ENCODE data around the gene ARFGEF2.

ARFGEF2 gene

GRCh38 chr20:48906221-48906877 lies 15.2 kb upstream of the ARFGEF2 start:
- H4K20me1 ChIP-seq (ENCODE audit: insufficient read depth, low read length) = no peaks in the 10 kb centered on the region
- H3K4me3 ChIP-seq (ENCODE audit: low read depth in 1 of 2, low read length in 2 of 2) = no peak overlapping the region
- no peak overlapping the region for H3K27ac ChIP-seq (ENCODE audit: low read length)
- H3K9ac ChIP-seq (ENCODE audit: low read depth, low read length) = no peak overlapping the region
- H3K27me3 ChIP-seq (ENCODE audit: insufficient read depth, low read length, poor library complexity) = no peaks in the 10 kb centered on the region
- ATAC-seq (ENCODE audit: insufficient read depth, low read depth) (no peak), DNase-seq (no peak)
- H3K4me2 ChIP-seq (ENCODE audit: insufficient read depth, low read length) = no peak overlapping the region
- no peak overlapping the region for H2AFZ ChIP-seq (ENCODE audit: low read depth, low read length)
- TF ChIP-seq CTCF (IDR thresholded peaks at IDR 0.05; ENCODE audit: borderline replicate concordance, extremely low read depth, low read length, poor library complexity, severe bottlenecking) (no peak), EZH2 (IDR thresholded peaks at IDR 0.05; ENCODE audit: borderline replicate concordance, low read depth, low read length, severe bottlenecking) (no peak)
- H3K36me3 ChIP-seq (ENCODE audit: insufficient read depth, low read length) = no peaks in the 10 kb centered on the region
- H3K4me1 ChIP-seq (ENCODE audit: insufficient read depth, low read length) = no peaks in the 10 kb centered on the region
- H3K79me2 ChIP-seq (ENCODE audit: insufficient read depth, low read length) = no peaks in the 10 kb centered on the region
- H3K9me3 ChIP-seq (ENCODE audit: insufficient read depth, low read length, severe bottlenecking) = no peaks in the 10 kb centered on the region

- DNase-seq (no peak), ATAC-seq (ENCODE audit: insufficient read depth, low read depth) (no peak)
- no peaks in the 10 kb centered on the region for H3K27me3 ChIP-seq (ENCODE audit: insufficient read depth, low read length, poor library complexity)
- no peaks in the 10 kb centered on the region for H3K4me1 ChIP-seq (ENCODE audit: insufficient read depth, low read length)
- no peak overlapping the region for H3K9ac ChIP-seq (ENCODE audit: low read depth, low read length)
- no peak overlapping the region for H3K27ac ChIP-seq (ENCODE audit: low read length)
- no peaks in the 10 kb centered on the region for H4K20me1 ChIP-seq (ENCODE audit: insufficient read depth, low read length)
- TF ChIP-seq CTCF (IDR thresholded peaks at IDR 0.05; ENCODE audit: borderline replicate concordance, extremely low read depth, low read length, poor library complexity, severe bottlenecking) (no peak), EZH2 (IDR thresholded peaks at IDR 0.05; ENCODE audit: borderline replicate concordance, low read depth, low read length, severe bottlenecking) (no peak)
- H2AFZ ChIP-seq (ENCODE audit: low read depth, low read length) = no peak overlapping the region
- no peaks in the 10 kb centered on the region for H3K9me3 ChIP-seq (ENCODE audit: insufficient read depth, low read length, severe bottlenecking)
- H3K4me2 ChIP-seq (ENCODE audit: insufficient read depth, low read length) = no peak overlapping the region
- no peak overlapping the region for H3K4me3 ChIP-seq (ENCODE audit: low read depth in 1 of 2, low read length in 2 of 2)
- H3K79me2 ChIP-seq (ENCODE audit: insufficient read depth, low read length) = no peaks in the 10 kb centered on the region
- no peaks in the 10 kb centered on the region for H3K36me3 ChIP-seq (ENCODE audit: insufficient read depth, low read length)
Measured at GRCh38 chr20:48908656-48909319, 12.7 kb upstream of the ARFGEF2 start.

GRCh38 chr20:48909910-48910309 lies 11.6 kb upstream of the ARFGEF2 start:
- H3K9ac ChIP-seq (ENCODE audit: low read depth, low read length) = no peak overlapping the region
- H3K9me3 ChIP-seq (ENCODE audit: insufficient read depth, low read length, severe bottlenecking) = no peaks in the 10 kb centered on the region
- no peak overlapping the region for H2AFZ ChIP-seq (ENCODE audit: low read depth, low read length)
- H3K27me3 ChIP-seq (ENCODE audit: insufficient read depth, low read length, poor library complexity) = no peaks in the 10 kb centered on the region
- DNase-seq (no peak), ATAC-seq (ENCODE audit: insufficient read depth, low read depth) (no peak)
- no peaks in the 10 kb centered on the region for H3K4me1 ChIP-seq (ENCODE audit: insufficient read depth, low read length)
- H3K4me3 ChIP-seq (ENCODE audit: low read depth in 1 of 2, low read length in 2 of 2) = no peak overlapping the region
- H3K4me2 ChIP-seq (ENCODE audit: insufficient read depth, low read length) = no peak overlapping the region
- H4K20me1 ChIP-seq (ENCODE audit: insufficient read depth, low read length) = no peaks in the 10 kb centered on the region
- no peaks in the 10 kb centered on the region for H3K36me3 ChIP-seq (ENCODE audit: insufficient read depth, low read length)
- no peaks in the 10 kb centered on the region for H3K79me2 ChIP-seq (ENCODE audit: insufficient read depth, low read length)
- no peak for TF ChIP-seq CTCF (IDR thresholded peaks at IDR 0.05; ENCODE audit: borderline replicate concordance, extremely low read depth, low read length, poor library complexity, severe bottlenecking)
- no peak for TF ChIP-seq EZH2 (IDR thresholded peaks at IDR 0.05; ENCODE audit: borderline replicate concordance, low read depth, low read length, severe bottlenecking)
- H3K27ac ChIP-seq (ENCODE audit: low read length) = no peak overlapping the region
